Jurkat, Clone E6-1 (cell line): Measurements from ENCODE around the gene SMG6. TPM values are rescaled to one million over a fixed set of nuclear protein-coding genes. Genes with fewer than 3 reads are reported as not detected.
"Not testable (repeated sequence)": the region's sequence is repeated elsewhere in the genome, so short reads cannot be mapped to it uniquely, and the experiment has no call there.

Experiments used
- DNase-seq: peaks from one replicate; pipeline ENCODE4 v3.0.0-alpha.2; 2011; ENCODE audit warnings: low read depth, low spot score
- H3K4me3 ChIP-seq: 2 replicates; pipeline ENCODE4 v1.5.1; 2011; ENCODE audit warnings: mild to moderate bottlenecking, low read length, control low read depth, moderate library complexity
- polyA plus RNA-seq: library from polyadenylated mRNA; unstranded; fragments of >200 nt; gene quantifications from one replicate; pipeline ENCODE4 v1.2.1, GENCODE V29; 2012; ENCODE audit warnings: missing spikeins; ENCODE audit not compliant: insufficient read length, insufficient read depth

The SMG6 gene
- 28.0 TPM for polyA plus RNA-seq

GRCh38 chr17:2303204-2304188, at the start of gene SMG6, which contains the start of gene SRR:
SMG6 (minus strand) TSS chr17:2303785; CDS start chr17:2303720, 65 bp downstream.
SRR (plus strand) TSS chr17:2303950; CDS start chr17:2315561, 11,611 bp downstream.
- H3K4me3 ChIP-seq, result peak within 1 kb of the TSS; percentile 86
- peak; percentile 77 for DNase-seq

GRCh38 chr17:2351269-2351668, 47.7 kb upstream of the SMG6 start:
- H3K4me3 ChIP-seq, result no peak overlapping the region
- DNase-seq, result no peak

GRCh38 chr17:2347805-2348685, 44.5 kb upstream of the SMG6 start:
- no peak for DNase-seq
- H3K4me3 ChIP-seq, result no peak overlapping the region

- no peak overlapping the region for H3K4me3 ChIP-seq
- DNase-seq, result no peak
Measured at GRCh38 chr17:2346475-2346874, 42.9 kb upstream of the SMG6 start.

GRCh38 chr17:2344528-2344927, 40.9 kb upstream of the SMG6 start:
- H3K4me3 ChIP-seq, result no peak overlapping the region
- no peak for DNase-seq

GRCh38 chr17:2343421-2343820, 39.8 kb upstream of the SMG6 start:
- DNase-seq, result no peak
- no peak overlapping the region for H3K4me3 ChIP-seq

- H3K4me3 ChIP-seq, result peak overlapping the region; percentile 84
- DNase-seq, result no peak
Measured at GRCh38 chr17:2338315-2338657, 34.7 kb upstream of the SMG6 start.

- DNase-seq, result no peak
- H3K4me3 ChIP-seq, result peak overlapping the region; percentile 84
Measured at GRCh38 chr17:2337544-2338314, 34.1 kb upstream of the SMG6 start.

GRCh38 chr17:2336852-2337543, 33.4 kb upstream of the SMG6 start, which contains the start of gene SGSM2:
SGSM2 (plus strand) TSS chr17:2337501; CDS start chr17:2337689, 188 bp downstream.
- peak within 1 kb of the TSS; percentile 84 for H3K4me3 ChIP-seq
- DNase-seq, result peak; percentile 65

GRCh38 chr17:2336215-2336851, 32.7 kb upstream of the SMG6 start, which contains the start of gene TSR1:
TSR1 (minus strand) TSS chr17:2336457; CDS start chr17:2336427, 30 bp downstream.
- peak; percentile 89 for DNase-seq
- peak within 1 kb of the TSS; percentile 84 for H3K4me3 ChIP-seq

GRCh38 chr17:2335726-2336214, 32.2 kb upstream of the SMG6 start:
- peak overlapping the region; percentile 84 for H3K4me3 ChIP-seq
- DNase-seq, result no peak

GRCh38 chr17:2331303-2331702, 27.7 kb upstream of the SMG6 start:
- DNase-seq, result no peak

GRCh38 chr17:2323629-2324314, 20.2 kb upstream of the SMG6 start:
- no peak overlapping the region for H3K4me3 ChIP-seq
- DNase-seq, result no peak

More at GRCh38 chr17:2331303-2331702, 27.7 kb upstream of the SMG6 start:
- H3K4me3 ChIP-seq, result no peak overlapping the region

GRCh38 chr17:2321399-2321798, 17.8 kb upstream of the SMG6 start:
- no peak for DNase-seq
- H3K4me3 ChIP-seq, result no peak overlapping the region

- no peak for DNase-seq
- no peak overlapping the region for H3K4me3 ChIP-seq
Measured at GRCh38 chr17:2319051-2319450, 15.5 kb upstream of the SMG6 start.

- DNase-seq, result no peak
- no peak overlapping the region for H3K4me3 ChIP-seq
Measured at GRCh38 chr17:2317796-2318195, 14.2 kb upstream of the SMG6 start.

- DNase-seq, H3K4me3 ChIP-seq: not testable (repeated sequence)
Measured at GRCh38 chr17:2316916-2317205, 13.3 kb upstream of the SMG6 start.
